Measurements from ENCODE around the gene ARHGAP8.

Gene ARHGAP8

DNA sequence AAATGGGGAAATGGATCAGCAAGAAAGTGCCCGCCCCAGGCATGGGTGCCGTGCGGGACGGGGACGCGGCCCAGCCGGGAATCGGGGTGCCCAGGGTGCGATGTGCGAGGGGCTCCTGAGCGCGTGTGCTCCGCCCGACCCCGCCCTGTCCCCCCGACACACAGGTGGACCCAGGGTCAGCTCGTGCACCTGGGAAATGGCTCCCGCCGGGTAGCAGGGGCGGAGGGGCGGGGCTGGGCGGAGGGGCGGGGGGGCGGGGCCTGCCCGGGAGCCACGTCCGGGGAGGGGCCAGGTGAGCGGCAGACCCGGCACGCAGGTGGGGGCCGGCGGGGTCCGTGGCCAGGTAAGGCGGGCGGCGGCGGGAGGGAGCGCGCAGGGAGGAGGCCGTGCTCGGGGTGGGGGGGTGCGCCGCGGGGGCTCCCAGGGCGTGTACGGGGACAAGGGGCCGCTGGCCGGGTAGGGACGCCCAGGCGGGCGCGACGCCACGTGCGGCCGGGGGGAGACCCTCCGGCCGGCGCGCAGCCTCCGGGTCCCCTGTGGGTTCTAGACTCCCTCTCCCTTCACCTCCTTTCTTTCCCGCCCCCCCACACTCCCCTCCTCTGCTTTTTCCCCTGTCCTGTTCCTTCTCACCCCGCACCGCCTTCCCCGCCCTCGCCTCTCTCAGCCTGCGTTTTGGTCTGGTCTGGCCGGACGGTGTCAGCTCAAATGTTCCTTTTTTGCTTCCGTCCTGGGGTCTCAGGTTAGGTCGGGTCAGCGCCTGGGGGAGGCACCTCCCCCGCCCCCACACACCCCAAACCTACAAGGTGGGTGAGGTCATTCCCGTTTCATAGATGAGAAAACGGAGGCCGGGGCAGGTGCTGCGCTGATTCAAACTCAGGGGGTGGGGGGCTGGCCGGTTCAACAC is at the start of gene ARHGAP8:
ARHGAP8 (plus strand) TSS at position 291 of the 904 bp plus-strand sequence. CDS start 33,953 bp downstream, outside the sequence.
- no peak for DNase-seq

DNA sequence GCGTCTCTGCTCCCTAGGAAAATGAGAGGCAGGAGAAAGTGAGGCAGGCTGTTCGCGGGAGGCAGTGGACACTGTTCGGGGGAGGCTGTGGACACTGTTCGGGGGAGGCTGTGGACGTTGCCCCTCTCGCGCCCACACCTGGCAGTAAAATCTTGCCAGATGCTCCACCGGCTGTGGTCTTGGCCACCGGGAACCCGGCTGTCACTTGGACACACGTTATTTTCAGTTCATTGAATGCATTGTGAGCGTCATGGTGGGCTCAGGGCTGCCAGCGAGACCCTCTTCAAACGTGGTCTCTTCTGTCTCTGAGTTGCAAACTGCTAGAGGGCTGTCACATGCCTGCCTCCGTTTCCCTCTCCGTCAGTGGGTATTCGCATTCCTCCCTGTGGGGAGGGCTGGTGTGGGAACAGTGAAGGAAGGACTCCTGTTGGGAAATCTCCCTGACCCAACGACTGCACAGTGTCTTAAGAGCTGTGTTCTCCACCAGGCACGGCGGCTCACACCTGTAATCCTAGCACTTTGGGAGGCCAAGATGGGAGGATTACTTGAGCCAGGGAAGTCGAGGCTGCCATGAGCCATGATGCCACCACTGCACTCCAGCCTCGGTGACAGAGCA is 49.0 kb upstream of the ARHGAP8 start:
- DNase-seq = no peak

DNA sequence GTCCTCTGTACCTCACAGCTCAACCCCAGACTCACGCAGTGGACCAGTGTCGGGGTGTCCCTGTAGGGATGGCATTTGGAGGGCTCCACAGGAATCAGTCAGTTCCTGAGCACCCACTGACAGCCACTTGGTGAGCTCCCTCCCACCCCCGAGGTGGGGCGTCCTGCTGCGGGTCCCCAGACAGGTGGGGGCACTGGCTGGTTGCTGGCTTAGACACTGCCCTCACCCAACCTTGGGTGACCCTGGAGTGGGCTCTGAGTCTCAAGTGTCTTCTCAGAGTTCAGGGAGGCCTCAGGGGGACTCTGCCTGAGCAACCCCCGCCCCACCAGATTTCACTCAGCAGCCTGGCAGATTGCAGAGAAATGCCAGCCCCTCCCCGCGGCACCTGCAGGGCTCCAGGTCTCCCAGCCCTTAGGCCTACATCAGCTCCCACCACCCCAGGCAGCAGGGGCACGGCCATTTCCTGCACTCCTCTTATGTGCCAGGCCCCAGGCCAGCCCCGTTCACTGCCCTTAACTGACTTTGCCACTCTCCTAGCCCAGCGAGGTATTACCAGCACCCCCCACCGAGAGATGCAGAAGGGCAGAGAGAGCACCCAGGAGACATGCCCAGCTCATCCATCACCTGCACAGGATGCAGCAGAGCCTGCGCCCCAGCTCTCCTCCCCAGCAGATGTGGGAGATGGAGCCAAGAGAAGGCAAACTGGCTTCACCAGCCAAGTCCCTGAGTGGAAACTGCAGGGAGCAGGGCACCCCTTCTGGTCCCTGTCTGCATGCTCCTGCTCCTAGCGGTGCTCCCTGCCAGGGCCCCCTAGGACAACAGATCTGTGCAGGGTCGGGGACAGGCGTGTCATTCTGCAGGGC is 48.0 kb upstream of the ARHGAP8 start:
- no peak for DNase-seq

DNA sequence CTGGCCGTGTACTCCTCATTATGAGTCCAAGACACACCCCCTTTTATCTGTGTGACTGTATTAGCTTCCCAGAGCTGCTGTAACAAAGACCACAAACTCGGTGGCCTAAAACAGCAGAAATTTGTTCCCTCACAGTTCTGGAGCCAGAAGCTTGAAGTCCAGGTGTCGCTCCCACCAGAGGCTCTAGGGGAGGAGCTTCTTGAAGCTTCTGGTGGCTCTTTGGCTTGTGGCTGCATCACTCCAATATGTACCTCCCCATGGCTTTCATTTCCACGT is 47.4 kb upstream of the ARHGAP8 start:
- no peak for DNase-seq

DNA sequence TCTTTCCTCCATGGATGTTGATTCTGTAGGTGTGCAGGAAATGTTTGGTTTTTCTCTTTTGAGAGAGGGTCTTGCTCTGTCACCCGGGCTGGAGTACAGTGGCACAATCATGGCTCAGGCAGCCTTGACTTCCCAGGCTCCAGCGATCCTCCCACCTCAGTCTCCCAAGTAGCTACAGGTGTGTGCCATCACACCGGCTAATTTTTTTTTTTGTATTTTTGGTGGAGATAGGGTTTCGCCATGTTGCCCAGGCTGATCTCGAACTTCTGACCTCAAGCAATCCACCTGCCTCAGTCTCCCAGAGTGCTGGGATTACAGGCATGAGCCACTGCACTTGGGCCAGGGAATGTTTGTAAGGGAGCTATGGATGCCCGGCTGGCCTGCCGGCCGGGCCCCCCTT is 45.9 kb upstream of the ARHGAP8 start:
- no peak for DNase-seq

DNA sequence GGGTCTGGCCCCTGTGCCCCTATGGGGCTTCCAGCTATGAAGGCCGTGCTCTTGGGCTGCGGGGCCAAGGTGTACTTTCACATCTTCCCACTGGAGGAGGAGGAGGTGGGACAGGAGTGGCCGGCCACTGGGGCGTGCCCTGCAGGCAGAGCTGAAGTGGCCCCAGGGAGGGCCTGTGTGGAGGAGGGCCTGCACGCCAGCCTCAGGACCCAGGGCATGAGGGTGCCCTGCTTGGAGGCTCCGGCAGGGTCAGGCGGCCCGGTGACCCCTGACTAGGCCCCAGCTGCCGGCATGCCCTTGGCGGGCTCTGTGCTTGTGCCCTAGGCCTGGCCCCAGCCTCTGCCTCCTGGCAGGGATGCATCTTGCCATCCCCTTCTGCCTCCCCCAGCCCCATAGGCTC is 45.2 kb upstream of the ARHGAP8 start:
- no peak for DNase-seq

DNA sequence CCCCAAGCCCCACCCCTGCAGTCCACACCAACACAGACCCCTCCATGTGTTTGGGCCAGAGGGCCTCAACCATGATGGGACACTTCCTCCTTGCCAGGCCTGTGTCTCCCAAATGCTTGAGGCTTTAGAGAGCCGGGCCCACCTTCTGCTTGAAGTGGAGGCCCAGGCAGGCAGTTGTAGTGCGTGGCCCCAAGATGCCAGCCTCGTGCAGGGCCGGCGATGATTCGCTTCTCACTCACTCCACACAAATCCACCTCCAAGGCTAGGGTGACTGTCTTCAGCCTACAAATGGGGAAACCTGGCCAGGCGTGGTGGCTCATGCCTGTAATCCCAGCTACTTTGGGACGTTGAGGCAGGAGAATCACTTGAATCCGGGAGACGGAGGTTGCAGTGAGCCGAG is 44.6 kb upstream of the ARHGAP8 start:
- DNase-seq = no peak

DNA sequence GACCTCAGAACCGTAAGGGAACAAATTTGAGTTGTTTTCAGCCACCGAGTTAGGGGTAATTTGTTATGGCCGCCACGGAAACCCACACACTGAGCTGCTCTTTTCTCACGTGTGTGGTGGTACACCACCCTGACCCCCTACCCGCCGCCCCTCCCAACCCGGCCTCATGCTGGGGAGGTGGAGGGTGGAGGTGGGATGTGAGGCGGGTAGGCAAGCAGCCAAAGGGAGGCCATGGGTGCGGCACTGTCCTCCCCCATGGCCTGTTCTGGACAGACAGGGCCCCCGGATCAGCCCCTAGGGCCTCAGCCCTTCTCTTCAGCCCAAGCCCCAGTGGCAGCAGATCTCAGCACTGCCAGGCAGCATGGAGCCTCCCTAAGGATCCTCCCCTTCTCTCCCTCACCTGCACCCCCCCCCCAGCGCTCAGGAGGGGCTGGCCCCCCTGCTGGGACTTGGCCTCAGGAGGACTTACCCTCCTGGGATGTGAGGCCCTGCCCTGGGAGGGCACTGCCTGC is 42.4 kb upstream of the ARHGAP8 start:
- DNase-seq = no peak

DNA sequence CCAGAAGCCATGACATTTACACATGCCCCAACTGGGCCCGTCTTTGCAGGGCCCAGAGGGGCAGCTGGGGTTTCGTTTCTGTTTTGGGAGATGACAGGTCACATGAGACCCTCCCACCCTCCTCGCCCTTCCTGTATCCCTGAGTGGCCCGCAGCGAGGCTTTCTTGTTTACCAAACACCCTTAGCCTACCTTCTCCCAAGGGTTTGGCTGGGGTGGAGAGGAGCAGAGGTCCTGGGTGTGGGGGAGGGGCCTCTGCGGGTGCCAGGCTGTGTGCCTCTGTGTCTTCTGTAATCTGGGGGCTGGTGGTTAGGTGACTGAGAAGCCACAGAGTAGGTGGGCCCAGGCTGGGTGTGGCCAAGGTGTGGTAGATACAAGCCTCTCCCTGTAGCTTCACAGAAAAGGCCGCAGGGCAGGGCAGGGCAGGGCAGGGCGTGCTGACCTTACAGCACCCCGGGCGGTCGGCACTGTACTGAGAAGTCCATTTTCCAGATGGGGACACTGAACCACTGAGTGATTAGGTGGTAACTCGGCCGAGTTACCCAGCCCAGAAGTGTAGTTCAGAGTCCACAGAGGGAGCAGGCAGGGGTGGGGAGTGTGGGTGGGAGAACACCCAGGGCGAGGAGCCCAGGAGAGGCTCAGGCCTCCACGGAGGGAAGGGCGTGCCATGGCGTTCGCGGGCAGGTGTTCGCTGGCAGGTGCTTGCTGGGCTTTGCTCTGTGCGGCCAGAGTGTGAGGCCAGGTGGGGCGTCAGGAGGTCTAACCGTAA is 41.7 kb upstream of the ARHGAP8 start:
- DNase-seq = no peak

DNA sequence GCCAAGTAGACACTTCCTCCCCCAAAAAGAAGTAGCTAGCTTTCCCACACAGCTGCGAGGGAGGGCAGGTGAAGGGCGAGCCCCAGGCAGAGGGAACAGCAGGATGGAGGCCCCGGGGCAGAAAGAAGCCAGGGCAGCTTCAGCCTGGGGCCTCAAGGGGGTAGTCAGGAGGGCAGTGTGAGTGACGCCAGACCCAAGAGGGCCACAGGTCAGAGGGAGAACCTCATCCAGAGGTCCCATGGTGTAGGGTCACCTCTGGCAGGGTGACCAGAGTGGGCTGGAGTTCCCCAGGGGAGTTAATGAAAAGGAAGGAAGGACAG is 41.2 kb upstream of the ARHGAP8 start:
- DNase-seq = no peak

DNA sequence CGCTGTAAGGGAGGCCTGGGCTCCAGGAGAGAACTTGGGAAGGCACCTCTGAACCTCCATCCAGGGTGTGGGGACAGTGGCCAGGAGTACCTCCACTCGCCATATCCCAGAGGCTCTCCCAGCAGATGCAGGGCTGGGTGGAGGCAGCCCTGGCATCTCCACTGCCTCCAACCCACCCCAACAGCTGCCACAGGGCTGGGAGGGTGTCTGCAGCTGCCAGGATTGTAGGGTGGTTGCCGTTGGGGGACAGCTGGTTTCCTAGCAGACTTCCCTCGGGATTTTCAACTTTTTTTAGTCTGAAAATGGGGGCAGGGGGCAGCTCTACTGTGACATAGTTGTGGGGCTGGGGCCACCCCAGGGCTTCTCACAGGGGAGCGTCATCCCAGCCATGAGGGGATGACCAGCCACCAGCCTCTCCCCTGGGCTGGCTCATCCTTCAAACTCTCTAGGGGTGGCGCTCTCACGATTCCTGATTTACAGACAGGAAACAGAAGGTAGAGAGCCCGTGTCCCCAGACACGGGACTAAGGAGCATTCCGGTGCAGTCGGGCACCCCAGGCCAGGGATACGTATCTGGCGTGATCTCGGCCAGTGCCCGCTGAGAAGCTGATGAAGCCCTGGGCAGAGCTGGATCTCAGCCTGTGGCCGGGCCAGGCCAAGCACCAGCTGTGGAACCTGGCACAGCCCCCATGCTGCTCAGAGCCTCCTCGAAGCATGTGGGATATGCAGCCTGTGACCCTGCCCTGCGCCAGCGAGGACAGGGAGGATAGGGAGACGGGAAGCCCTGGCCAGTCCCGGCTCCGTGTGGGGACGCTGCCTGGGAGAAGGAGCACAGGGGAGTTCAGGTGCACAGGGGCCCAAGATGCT is 40.5 kb upstream of the ARHGAP8 start:
- no peak for DNase-seq

DNA sequence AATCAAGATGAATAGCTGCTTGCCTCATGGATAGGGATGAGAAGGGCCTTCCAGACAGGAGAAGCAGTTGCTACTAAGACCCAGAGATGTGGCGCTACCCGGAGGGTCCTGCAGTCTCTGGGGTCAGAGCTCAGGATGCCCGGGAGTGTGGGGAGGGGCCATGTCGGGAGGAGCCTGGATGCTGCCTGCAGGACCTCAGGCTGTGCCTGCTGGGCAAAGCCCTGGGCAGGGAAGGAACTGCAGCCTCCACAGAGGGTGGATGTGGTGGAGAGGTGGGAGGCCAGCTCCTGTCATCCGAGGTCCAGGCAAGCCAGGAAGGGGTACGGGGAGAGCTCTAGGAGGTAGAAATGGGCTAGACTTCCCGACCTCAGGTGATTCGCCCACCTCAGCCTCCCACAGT is 39.4 kb upstream of the ARHGAP8 start:
- no peak for DNase-seq

DNA sequence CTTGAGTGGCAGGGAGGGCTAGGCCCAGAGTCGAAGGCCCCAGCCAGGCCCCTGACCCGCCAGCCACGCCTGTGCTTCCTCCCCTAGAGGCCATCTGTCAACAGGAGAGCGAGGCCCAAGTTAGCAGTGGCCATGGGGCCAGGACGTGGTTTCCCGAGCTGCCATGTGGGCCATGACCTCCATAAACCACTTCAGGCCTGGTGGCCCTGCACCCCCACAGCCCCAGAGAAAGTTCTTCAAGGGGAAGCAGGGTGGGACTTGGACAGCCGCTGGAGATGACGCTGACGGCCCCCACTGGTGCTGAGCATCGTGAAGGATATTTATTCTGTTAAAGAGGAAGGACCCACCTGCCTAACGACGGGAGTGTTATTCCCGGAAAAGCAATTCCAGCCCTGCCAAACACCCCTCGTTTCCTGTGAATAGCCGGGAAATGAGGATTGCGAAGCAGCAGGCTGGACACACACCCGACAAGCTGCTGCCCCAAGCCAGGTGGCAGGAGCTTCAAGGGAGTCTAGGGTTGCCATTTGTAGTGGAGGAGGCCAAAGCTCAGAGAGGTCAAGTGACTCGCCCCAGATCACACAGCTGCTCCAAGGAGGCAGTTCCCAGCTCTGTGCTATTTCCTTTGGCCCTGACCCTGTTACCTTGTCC is 37.5 kb upstream of the ARHGAP8 start:
- no peak for DNase-seq

DNA sequence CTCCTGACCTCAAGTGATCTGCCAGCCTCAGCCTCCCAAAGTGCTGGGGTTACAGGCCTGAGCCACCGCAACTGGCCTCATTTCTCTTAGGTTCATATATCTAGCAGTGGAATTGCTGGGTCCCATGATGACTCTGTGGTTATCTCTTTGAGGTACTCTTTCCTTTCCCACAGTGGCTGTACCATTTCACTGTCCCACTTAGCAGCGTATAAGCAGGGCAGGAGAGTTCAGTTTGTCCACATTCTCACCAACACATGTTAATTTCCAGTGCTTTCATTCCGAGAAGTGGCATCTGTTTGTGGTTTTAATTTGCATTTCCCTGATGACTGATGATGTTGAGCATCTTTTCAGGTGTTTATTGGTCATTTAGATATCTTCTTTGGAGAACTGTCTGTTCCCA is 34.0 kb upstream of the ARHGAP8 start:
- peak; percentile 26 for DNase-seq

DNA sequence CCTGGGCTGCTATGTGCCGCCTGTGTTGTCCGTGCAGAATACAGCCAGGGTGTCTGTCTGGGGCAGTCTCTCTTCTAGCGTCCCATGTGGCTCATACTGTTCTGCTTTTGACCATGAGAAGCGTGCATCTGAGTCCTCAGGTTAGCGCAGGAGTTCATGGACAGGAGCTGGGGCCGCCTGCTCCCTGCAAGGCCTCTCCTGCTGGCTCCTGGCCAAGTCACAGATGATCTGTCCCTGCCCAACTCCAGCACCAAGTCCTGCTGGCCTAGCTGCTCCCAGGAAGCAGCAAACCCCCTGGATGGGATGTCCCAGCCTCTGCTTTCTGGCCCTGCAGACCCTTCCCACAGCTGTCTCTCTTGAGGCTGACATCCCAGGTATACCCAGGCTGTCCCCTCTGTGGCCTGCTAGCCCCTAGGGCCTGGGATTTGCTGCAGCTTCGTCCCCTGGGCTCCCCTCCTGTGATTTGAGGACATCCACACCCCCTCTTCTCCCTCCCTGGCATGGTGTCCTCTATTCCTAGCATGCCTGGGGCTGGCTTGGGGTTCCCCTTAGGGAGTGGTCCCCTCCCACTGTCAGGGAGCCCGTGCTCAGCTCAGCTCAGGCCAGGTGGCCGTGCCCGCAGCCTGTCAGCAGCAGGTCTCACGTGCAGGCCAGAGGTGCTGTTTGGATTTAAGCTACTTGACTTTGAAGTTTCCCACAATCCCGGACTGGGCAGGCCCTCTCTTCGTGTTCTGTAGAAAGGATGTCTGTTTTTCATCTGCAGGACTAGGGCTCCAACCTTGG is 32.6 kb upstream of the ARHGAP8 start:
- no peak for DNase-seq

DNA sequence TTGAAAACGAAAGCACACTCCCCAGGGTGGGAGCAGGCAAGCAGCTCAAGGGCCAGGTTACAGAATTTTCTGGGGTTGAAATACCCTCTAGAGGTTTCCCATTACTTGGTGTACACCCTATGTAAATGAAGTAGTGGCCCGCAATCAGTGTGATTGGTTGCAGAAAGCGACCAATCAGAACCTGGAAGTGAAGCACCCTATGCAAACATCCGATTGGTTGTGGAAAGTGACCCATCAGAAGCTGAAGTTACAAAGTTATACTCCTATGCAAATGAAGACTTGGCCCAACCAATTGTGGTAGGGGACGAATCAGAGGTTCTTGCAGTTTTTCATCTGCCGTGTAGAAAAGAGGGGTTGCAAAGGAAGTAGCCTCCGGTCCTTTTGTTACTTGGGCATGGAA is 31.2 kb upstream of the ARHGAP8 start:
- no peak for DNase-seq

DNA sequence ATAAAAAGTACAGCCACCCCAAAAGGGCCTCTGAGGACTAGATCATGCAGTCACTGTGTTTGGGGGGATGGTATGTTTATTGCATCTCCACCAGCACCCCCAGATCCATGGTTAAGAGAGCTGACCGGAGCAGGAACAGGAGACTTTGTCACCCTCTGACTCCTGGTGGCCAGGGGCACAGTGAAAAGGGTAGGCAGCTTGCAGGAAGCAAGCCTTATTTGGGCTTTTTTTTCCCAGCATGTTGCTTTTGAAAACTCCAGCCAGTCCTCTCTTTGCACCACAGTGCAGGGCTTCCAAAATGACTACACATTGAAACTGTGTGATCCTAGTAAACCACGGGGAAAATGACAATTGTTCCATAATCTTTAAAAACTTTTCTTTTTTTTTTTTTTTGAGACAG is 29.8 kb upstream of the ARHGAP8 start:
- DNase-seq = no peak

DNA sequence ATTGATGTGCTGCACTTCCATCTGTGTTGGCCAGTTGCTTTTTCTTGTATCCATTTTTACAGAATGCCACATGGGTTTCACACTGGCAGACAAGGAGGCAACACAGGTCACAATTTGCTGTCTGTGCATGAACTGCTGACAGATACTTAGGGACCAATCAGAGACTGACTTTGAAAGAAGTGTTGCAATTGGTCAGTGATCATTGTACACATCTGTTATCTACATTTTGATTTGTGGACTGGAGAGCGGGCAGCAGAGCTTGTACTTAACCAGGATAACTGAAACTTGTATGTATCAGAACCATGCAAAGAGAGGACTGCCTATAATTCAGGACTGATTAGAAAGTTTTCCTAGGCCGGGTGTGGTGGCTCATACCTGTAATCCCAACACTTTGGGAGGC is 28.6 kb upstream of the ARHGAP8 start:
- peak; percentile 32 for DNase-seq

DNA sequence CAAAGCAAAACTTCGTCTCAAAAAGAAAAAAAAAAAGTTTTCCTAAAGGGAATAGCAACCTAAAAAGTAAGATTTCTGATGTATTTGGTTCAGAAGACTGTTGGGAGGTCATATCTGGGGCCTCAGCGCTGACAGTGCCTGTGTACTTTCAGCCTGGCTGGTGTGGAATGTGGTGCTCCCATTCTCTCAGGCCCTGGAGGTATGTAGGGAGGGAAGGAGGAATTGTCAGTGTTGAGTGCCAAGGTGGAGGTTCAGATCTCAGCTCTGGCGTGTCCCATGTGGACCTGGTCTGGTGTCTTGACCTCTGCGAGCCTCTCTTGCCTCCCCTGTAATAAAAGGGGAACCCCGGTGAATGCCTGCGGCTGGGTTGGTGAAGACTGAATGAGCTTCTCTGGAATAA is 28.0 kb upstream of the ARHGAP8 start:
- DNase-seq = no peak

DNA sequence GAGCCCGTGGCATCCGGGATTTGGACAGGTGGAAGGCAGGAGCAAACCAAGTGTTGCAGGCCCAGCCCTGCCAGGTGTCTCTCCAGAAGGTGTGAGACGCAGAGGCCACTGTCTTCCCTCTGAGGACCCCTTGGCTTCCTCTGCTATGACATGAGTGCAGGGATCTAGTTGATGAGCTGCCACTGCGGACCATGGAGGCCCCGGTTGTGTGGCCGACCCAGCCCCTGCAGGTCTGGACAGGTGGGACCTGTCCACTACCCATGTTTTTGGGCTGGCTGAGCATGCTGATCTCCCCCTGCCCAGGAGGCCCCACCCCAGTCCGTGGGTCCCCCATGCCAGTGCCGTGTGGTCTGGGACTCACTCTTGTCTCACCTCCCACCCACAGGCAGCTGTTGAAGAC is 27.5 kb upstream of the ARHGAP8 start:
- no peak for DNase-seq

DNA sequence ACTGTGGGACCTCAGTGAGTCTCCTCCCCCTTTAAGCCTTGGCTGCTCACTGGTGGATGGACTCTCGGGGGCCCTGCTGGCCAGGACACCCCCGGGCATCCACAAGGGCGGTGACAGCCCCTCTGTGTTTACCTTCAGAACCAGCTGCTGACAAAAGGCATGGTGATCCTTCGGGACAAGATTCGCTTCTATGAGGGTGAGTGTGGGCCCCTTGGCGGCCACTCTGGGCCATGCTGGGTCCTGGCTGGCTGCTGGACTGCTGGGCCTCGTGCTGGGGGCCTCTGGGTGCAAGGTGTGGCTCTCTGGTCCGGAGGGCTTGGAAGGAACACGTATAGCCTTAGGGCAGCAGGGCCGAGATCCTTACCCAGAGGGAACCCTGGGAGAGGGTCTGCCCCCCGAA is 25.9 kb upstream of the ARHGAP8 start:
- DNase-seq = no peak

All from activated CD4-positive, alpha-beta T cell treated with anti-CD3 and anti-CD28 coated beads, Interleukin-2, Interleukin-6, amounts not matched to agents 100 ng/mL and 50 ng/mL, durations not matched to agents 16 hours and 8 hours (primary cell).